Breast epithelium (tissue), 3 donors: ENCODE data around the gene AURKAIP1.

Experiments
- POLR2A ChIP-seq: fragments of 450-650 bp; IDR thresholded peaks from one replicate; pipeline ENCODE4 v1.6.1; 2016; ENCODE audit warnings: antibody characterized with exemption, mild to moderate bottlenecking, moderate library complexity
- POLR2AphosphoS5 ChIP-seq, 3 donors: sonication (generic); formaldehyde crosslinking; IDR thresholded peaks; one replicate each; pipeline ENCODE4 v1.6.1; 2017; ENCODE audit warnings: antibody characterized with exemption in 3 of 3
- TF ChIP-seq, protein P1 (sequence below), 3 donors: fragments of 450-650 bp; IDR thresholded peaks; one replicate each; pipeline ENCODE4 v1.5.1; 2016 to 2017; ENCODE audit warnings: antibody characterized with exemption in 3 of 3, mild to moderate bottlenecking in 3 of 3, moderate library complexity in 3 of 3

DNA sequence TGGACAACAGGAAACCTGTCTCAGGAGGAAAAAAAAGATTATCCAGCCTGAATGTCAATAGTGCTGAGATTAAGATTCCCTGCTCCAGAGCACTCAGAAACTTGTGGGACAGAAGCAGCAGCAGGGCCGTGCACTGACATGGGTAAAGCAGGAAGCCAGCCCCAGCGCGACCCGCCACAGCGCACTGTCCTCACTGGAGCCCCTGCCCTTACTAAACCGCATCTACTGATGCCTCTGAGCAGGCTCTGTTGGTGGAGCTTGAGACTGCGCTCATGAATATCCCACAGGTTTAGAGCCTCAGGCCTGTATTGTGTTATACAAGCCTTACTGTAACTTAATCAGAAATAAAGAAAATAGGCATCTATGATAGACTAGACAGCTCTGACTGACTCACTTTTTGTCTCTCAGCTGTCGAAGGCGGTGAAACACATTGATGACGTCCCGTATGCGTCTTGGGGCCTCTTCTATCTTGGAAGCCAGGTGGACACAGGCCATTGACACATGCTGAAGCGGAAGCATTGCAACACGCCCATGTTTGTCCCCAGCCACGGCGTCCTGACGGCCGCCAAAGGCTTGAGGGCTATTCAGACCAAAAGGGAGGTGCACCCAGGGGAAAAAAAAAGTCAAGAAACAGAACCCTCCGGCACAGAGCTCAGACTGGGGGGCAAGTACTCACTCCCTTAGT lies 23.0 kb upstream of the AURKAIP1 start:
- TF ChIP-seq, protein P1, sequence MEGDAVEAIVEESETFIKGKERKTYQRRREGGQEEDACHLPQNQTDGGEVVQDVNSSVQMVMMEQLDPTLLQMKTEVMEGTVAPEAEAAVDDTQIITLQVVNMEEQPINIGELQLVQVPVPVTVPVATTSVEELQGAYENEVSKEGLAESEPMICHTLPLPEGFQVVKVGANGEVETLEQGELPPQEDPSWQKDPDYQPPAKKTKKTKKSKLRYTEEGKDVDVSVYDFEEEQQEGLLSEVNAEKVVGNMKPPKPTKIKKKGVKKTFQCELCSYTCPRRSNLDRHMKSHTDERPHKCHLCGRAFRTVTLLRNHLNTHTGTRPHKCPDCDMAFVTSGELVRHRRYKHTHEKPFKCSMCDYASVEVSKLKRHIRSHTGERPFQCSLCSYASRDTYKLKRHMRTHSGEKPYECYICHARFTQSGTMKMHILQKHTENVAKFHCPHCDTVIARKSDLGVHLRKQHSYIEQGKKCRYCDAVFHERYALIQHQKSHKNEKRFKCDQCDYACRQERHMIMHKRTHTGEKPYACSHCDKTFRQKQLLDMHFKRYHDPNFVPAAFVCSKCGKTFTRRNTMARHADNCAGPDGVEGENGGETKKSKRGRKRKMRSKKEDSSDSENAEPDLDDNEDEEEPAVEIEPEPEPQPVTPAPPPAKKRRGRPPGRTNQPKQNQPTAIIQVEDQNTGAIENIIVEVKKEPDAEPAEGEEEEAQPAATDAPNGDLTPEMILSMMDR (IDR thresholded peaks at IDR 0.05) = no peak
- TF ChIP-seq POLR2A (no peak), POLR2AphosphoS5 (IDR thresholded peaks at IDR 0.05) (no peak)
